Kidney (tissue), 14 donors: ENCODE data around the gene LSM7. TPM values are rescaled to one million over a fixed set of nuclear protein-coding genes. Genes with fewer than 3 reads are reported as not detected.

Experiments
- DNase-seq, 5 donors: peaks; one replicate each; pipeline ENCODE4 v3.0.0-alpha.2; 2013 to 2020
- FAIRE-seq: peaks from 2 replicates; lab custom pipeline; 2012; peaks lifted over from hg19 to GRCh38; lab: Jason Lieb, UNC
- H3K27ac ChIP-seq, 2 donors: one replicate each; pipeline ENCODE4 v1.7.0; 2013; ENCODE audit warnings: low read depth in 2 of 2, low read length in 2 of 2, inconsistent platforms in 1 of 2
- H3K27me3 ChIP-seq: one replicate; pipeline ENCODE4 v1.7.1; 2013; ENCODE audit warnings: low read length, inconsistent platforms; ENCODE audit not compliant: control insufficient read depth, insufficient read depth
- H3K36me3 ChIP-seq, 3 donors: one replicate each; pipeline versions ENCODE4 v1.7.0 to v1.7.1; 2013; ENCODE audit warnings: low read length in 3 of 3, control low read depth in 1 of 3, inconsistent platforms in 1 of 3; ENCODE audit not compliant: insufficient read depth in 3 of 3, control insufficient read depth in 2 of 3
- H3K4me1 ChIP-seq, 3 donors: one replicate each; pipeline versions ENCODE4 v1.7.0 to v1.7.1; 2013; ENCODE audit warnings: low read length in 3 of 3, inconsistent platforms in 1 of 3, low read depth in 1 of 3; ENCODE audit not compliant: control insufficient read depth in 2 of 3, insufficient read depth in 2 of 3
- H3K4me3 ChIP-seq, 3 donors: one replicate each; pipeline versions ENCODE4 v1.7.0 to v1.8.1; 2013; ENCODE audit warnings: low read length in 3 of 3, control low read depth in 1 of 3, inconsistent platforms in 1 of 3
- H3K9ac ChIP-seq, 3 donors: one replicate each; pipeline versions ENCODE4 v1.7.0 to v1.7.1; 2013; ENCODE audit warnings: low read length in 3 of 3, control low read depth in 1 of 3, inconsistent platforms in 1 of 3
- H3K9me3 ChIP-seq, 3 donors: one replicate each; pipeline versions ENCODE4 v1.7.0 to v1.7.1; 2013; ENCODE audit warnings: low read length in 3 of 3, control low read depth in 1 of 3, inconsistent platforms in 1 of 3; ENCODE audit not compliant: control insufficient read depth in 2 of 3, insufficient read depth in 1 of 3
- CTCF ChIP-seq: IDR thresholded peaks from 3 replicates; pipeline ENCODE4 v1.5.1; 2012; ENCODE audit warnings: mild to moderate bottlenecking, moderate library complexity, borderline replicate concordance; ENCODE audit not compliant: insufficient read depth; ENCODE audit errors: extremely low read depth
- intact Hi-C: fragments of 100-400 bp; cut with DNase I; formaldehyde crosslinking; loops from one replicate; pipeline ENCODE4 v1.11.1; 2022
- polyA plus RNA-seq: library from polyadenylated mRNA; stranded (reverse); fragments of 350-450 nt; fragmentation: Illumina TruSeq; extraction: RNeasy Lipid Tissue Mini Kit (QIAGEN cat#74804); gene quantifications from one replicate; pipeline ENCODE4 v1.2.3, GENCODE V29; 2014; ENCODE audit warnings: low read depth, low replicate concordance; ENCODE audit not compliant: insufficient read depth
- total RNA-seq: library from RNA; stranded (reverse); fragmentation: NEBNext Ultra II Directional; extraction: Animal tissue kit (Norgen Biotek cat#: 25700); gene quantifications from one replicate; pipeline ENCODE4 v1.2.1, GENCODE V29; 2021
- donor health status: control.
- donor health status: control.
- donor health status: control.
- donor health status: control.
- donor health status: control.
- donor health status: DM: yes; HTN: yes; CAD: no.
- donor health status: Normal renal cell carcinoma (clear cell type).

The LSM7 gene
- total and polyA plus RNA-seq, 2 donors from 2014 or later, result 54.0 to 160 TPM

- intact Hi-C loops, result no loop called here
- H3K36me3 ChIP-seq, result no peaks in the 10 kb centered on the region
- DNase-seq, result peak in 1 of 5 donors; percentile 55
- H3K27me3 ChIP-seq, result no peaks in the 10 kb centered on the region
- FAIRE-seq, result no peak
- no peak for TF ChIP-seq CTCF
- peaks cover 0 to 26% (median 18%) of the 10 kb centered on the region in 3 donors for H3K4me1 ChIP-seq
- H3K9ac ChIP-seq, result no peak overlapping the region
- H3K27ac ChIP-seq, result no peak overlapping the region
- H3K4me3 ChIP-seq, result no peak overlapping the region
- no peaks in the 10 kb centered on the region for H3K9me3 ChIP-seq
Observed at GRCh38 chr19:2326699-2327360, 1.6 kb downstream of the LSM7 start.

DNA sequence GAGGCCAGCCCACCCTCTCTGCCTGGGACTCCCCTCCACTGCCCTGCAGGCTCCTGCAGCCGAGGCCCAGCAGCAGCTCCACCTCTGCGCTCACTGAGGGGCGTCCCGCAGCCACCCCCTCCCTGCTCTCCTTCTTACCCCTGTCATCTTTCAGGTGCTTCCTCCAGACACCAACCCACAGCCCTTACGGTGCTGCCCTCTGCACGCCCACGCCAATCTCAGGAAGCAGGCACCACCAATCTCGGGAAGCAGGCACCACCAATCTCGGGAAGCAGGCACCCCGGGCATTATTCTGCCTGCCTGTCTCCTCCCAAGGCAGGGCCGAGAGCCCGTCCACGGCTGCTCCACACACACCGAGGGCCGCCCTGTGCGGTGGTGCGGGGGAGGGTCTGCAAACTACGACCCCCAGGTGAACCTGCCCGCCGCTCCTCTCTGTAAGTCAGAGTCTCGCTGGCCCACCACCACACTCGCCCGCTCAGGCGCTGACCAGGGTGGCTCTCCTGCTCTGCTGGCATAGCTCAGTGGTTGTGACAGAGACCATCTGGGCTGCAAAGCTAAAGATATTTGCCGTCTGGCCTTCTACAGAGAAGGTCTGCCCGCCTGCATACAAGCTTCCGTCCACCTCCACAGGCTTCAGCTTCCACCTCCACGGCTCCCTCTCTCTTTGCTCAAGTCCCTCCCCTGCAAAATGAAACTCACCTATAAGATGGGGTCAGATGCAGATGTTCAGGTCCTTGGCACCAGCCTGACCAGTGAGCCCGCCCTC, 2.9 kb downstream of the LSM7 start:
- Histone ChIP-seq H3K9me3 (no peaks in the 10 kb centered on the region), H3K4me1 (peaks cover 0 to 19% (median 7%) of the 10 kb centered on the region in 3 donors), H3K36me3 (no peaks in the 10 kb centered on the region), H3K9ac (no peak overlapping the region), H3K27me3 (no peaks in the 10 kb centered on the region), H3K27ac (no peak overlapping the region), H3K4me3 (no peak overlapping the region)
- intact Hi-C loops, result no loop called here
- peak in 2 of 5 donors; percentile 32 to 66 for DNase-seq
- TF ChIP-seq CTCF, result no peak
- FAIRE-seq, result no peak

DNA sequence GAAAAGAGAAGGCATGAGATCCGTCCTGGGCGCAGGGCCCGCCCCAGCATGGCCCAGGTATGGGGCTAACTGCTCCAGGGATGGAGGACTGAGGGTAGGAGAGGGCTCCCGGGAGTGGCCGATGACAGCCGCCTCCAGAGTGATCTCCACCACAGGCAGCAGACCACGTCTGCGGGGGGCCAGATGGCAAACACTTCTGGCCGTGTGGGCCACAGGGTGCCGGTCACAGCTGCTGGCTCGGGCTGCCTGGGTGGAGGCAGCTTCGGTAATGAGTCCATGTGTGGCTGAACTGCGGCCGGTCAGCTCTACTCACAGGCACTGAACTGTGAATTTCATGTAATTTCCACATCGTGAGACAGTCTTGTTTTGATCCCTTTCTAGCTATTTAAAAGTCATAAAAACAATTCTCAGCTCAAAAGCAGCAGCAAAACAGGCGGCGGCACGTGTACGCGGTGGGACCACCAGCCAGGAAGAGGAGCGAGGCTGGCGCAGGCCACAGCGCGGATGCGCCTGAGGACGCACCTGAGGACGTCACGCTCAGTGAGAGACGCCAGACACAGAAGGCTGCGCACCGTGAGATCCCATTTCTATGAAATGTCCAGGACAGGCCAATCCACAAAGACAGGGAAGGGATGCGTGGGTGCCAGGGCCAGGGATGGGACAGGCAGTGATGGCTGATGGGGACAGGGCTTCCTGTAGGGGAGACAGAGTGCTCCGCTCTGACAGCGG, 4.0 kb downstream of the LSM7 start:
- TF ChIP-seq CTCF, result no peak
- no peak for FAIRE-seq
- no peaks in the 10 kb centered on the region for H3K9me3 ChIP-seq
- no peak overlapping the region for H3K27ac ChIP-seq
- peak in 1 of 5 donors; percentile 45 for DNase-seq
- H3K4me3 ChIP-seq, result no peak overlapping the region
- no peak overlapping the region for H3K9ac ChIP-seq
- intact Hi-C loops, result no loop called here
- no peaks in the 10 kb centered on the region for H3K27me3 ChIP-seq
- H3K36me3 ChIP-seq, result no peaks in the 10 kb centered on the region
- peaks cover 0 to 12% (median 1%) of the 10 kb centered on the region in 3 donors for H3K4me1 ChIP-seq
